ENCODE measurements around the gene GBGT1.

GBGT1 gene

GRCh38 chr9:133113949-133114885 is 49.5 kb downstream of the GBGT1 start:
- no peak for DNase-seq (ENCODE audit: low spot score)

GRCh38 chr9:133113163-133113948 is 50.4 kb downstream of the GBGT1 start:
- DNase-seq (ENCODE audit: low spot score), result no peak

GRCh38 chr9:133112663-133113026 is 51.1 kb downstream of the GBGT1 start:
- DNase-seq (ENCODE audit: low spot score), result no peak

- no peak for DNase-seq (ENCODE audit: low spot score)
These were observed 51.7 kb downstream of the GBGT1 start for GRCh38 chr9:133111808-133112662.

DNA sequence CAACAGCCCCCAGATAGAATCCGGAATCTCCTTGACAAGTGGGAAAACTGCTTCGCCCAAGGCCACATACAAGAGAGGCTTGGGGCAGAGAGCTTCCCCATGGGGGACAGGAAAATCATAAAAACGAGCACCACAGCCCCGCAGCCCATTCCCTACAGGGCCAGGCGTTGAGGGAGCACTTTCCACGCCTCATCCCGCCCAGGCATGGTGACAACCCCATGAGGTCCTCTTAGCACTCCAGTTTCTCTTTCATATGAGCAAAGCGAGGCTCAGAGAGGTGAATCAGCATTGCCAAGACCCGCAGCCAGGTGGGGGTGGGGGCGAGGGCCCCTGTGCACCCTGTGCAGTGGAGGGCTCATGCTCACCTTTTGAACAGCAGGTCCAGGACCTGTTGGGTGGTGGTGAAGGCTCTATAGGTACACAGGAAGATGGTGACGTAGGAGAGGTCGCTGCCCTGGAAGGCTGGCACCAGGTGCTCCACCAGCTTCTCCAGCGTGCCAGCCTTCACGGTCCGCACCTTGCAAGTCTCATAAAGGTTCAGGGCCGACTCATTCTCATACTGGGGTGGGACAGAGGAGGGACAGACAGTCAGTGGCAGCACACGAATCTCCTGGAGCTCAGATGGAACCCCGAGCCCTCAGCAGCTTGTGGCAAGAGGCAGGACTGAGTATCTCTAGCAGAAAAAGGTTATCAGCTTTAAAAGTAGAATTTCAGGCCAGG is 53.6 kb downstream of the GBGT1 start:
- no peak for DNase-seq (ENCODE audit: low spot score)

DNA sequence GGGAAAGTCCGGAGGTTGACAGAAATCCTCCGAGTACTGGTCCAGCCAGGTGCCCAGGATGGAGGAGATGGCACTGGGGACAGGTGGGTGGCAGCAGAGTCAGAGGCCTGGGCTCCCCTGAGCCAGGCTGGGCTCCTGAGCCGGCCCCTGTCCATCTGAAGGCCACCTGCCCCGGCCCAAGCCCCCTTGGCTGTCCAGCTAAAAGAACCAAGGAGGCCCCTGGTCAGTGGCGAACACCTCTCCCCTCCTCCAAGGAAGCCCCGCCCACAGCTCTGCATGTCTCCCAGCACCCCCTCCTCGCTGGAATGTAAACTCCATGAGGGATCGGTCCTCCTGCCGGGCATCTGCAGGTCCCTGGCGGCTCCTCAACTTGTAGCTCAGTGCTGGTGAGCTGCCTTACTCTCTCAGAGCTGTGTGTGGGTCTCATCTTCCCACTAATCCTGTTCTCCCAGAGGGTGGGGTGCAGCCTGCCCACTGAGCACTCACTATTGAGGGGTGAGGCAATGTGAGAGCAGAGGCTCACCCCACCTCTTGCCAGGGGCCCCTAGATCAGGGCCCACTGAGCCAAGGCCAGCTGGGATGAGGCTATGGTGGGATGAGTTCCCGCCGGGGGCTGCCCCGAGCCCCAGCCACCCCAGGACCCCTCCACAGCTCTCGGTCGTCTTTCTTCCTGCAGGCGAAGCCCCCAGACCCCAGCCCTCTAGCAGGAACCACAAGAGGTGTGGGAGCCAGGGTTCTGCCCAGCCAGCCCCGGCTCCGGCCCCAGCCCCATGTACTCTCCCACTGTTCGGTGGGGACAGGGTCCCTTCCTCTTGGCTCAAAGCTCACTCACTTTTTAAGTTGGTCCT is 54.7 kb downstream of the GBGT1 start:
- DNase-seq (ENCODE audit: low spot score), result no peak

DNA sequence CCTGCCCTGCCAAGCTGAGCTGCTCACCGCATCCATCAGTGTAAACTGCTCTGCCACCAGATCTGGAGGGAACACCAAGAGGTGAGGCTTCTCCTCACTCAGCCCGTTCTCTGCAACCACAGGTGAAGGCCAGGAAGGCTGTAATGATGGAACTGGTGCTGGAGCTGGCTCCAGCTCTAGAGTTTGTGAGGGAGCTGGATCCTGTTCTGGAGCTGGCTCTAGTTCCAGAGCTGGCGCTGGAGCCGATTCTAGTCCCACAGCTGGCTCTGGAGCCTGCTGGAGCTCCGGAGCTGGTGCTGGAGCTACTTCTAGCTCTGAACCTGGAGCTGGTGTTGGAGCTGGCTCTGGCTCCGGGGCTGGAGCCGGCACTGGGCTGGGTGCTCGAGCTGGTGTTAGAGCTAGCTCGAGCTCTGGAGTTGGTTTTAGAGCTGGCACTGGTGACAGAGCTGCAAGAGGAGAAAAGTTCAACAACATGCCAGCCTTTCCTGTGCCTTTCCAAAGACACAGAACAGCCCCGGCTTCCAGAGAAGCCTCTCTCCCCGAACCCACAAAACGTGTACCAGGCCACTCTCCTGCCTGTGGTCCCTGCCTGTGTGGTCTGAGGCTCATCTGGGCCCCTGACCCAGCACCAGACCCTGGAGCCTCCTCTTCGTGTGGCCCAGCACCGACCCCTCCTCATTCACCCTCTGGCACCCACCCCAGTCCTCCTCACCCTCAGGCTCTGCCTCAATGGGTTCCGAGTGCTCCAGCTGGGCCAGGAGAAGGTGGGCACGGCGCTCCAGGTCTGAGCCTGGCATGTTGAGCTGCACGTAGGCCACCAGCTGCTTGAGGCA is 55.5 kb downstream of the GBGT1 start:
- no peak for DNase-seq (ENCODE audit: low spot score)

- DNase-seq (ENCODE audit: low spot score), result no peak
These were observed 56.4 kb downstream of the GBGT1 start for GRCh38 chr9:133107245-133107722.

- DNase-seq (ENCODE audit: low spot score), result no peak
These were observed 57.0 kb downstream of the GBGT1 start for GRCh38 chr9:133106511-133107244.

DNA sequence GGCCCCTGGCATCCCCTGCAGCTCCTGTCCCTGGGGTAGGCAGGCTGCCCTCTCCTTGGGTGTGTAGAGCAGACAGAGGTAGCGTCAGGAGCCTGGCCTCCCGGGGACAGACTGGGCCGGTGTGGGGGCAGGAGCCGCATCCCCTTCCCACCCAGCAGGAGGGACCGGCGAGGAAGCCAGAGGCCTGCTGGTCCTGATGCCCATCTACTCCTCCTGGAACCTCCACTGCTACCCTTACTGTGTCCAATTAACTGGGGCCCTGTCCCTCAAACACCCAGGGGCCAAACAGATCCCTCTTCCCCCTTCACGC is 58.3 kb downstream of the GBGT1 start:
- DNase-seq (ENCODE audit: low spot score), result no peak

- no peak for DNase-seq (ENCODE audit: low spot score)
These were observed 58.8 kb downstream of the GBGT1 start for GRCh38 chr9:133104718-133105460.

DNA sequence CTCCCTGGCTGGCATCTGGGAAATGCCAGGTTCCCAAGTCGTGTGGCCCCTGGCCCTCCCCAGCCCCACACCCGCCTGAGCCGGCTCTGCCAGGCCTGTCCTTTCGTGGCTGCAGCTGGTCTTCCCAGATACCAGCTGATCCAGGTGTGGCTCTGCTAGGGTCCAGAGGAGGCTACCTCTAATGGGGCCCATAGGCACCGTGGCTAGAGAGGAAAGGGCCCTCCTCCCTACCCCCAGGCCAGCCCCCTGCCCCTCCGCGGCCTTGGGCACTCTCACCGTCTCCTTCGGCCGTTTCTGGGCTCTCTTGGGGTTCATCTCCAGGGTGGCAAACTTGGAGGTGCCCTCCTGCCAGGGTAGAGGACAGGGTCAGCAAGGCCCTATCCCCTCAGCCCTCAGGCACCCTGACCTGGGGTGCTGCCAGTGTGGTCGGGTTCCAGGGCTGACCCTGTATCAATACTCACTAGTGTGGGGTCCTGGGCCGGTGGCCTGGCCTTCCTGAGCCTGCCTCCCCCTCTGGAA is 59.7 kb downstream of the GBGT1 start:
- no peak for DNase-seq (ENCODE audit: low spot score)

- DNase-seq (ENCODE audit: low spot score), result peak; percentile 82
These were observed 60.3 kb downstream of the GBGT1 start for GRCh38 chr9:133103183-133103986.

Measured in hepatic stellate cell (primary cell).